ENCODE measurements around the gene CRISPLD2.

DNA sequence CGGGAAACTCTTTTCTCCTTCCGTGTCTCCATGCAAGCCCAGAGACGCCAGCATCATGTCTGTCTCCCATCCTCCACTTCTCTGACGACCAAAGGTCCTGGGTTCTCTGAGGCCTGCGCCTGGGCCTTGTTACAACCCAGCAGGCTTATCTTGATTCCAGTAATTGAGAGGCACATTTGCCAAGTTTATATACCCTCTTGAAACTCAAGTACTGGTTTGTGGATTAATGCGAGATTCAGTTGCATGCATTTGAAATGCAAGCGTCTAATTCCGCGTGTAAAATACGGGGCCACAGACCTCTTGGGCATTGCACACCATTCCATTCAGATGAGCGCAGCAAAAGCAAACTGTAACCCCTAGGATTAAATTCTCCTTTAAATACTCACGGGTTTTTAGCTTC, 28.7 kb upstream of the CRISPLD2 start:
- TF ChIP-seq CTCF (IDR thresholded peaks at IDR 0.05; ENCODE audit: low read length) (no peak), EZH2 (optimal IDR thresholded peaks at IDR 0.05; ENCODE audit: low read depth, low read length) (no peak), EZH2phosphoT487 (IDR thresholded peaks at IDR 0.05; ENCODE audit: low read length) (no peak)
